GM23338 (cell line): ENCODE data around the gene GPC5. TPM values are rescaled to one million over a fixed set of nuclear protein-coding genes. Genes with fewer than 3 reads are reported as not detected.

Experiments
- ATAC-seq: fragments of 200-7000 bp; cut with Tn5 transposase; 3 replicates; pipeline ENCODE4 v1.9.1; 2020
- DNase-seq: peaks from one replicate; pipeline ENCODE4 v3.0.0-alpha.2; 2015; ENCODE audit warnings: low spot score
- H2AFZ ChIP-seq: fragments of 200-600 bp; sonication (generic); 2 replicates; pipeline ENCODE4 v1.8.0; 2016; ENCODE audit warnings: antibody characterized with exemption, mild to moderate bottlenecking, moderate library complexity
- H3F3A ChIP-seq: fragments of 200-600 bp; sonication (generic); replicated peaks from 2 replicates; pipeline ENCODE4 v1.8.0; 2017; ENCODE audit warnings: antibody characterized with exemption, mixed run types, low read depth
- H3K27ac ChIP-seq: fragments of 200-600 bp; sonication (generic); 2 replicates; pipeline ENCODE4 v1.6.1; 2016; ENCODE audit warnings: low read depth
- H3K27me3 ChIP-seq: fragments of 200-600 bp; sonication (generic); 2 replicates; pipeline ENCODE4 v1.8.0; 2016; ENCODE audit warnings: mild to moderate bottlenecking, mixed run types, moderate library complexity; ENCODE audit not compliant: insufficient read depth
- H3K36me3 ChIP-seq: fragments of 200-600 bp; sonication (generic); 2 replicates; pipeline ENCODE4 v1.8.0; 2016; ENCODE audit warnings: mild to moderate bottlenecking; ENCODE audit not compliant: insufficient read depth
- H3K4me1 ChIP-seq: fragments of 200-600 bp; sonication (generic); 2 replicates; pipeline ENCODE4 v1.8.0; 2016; ENCODE audit warnings: mild to moderate bottlenecking, moderate library complexity; ENCODE audit not compliant: insufficient read depth
- H3K4me2 ChIP-seq: fragments of 200-600 bp; sonication (generic); 2 replicates; pipeline ENCODE4 v1.7.1; 2017; ENCODE audit warnings: mixed run types
- H3K4me3 ChIP-seq: fragments of 200-600 bp; sonication (generic); 2 replicates; pipeline ENCODE4 v1.6.1; 2016; ENCODE audit warnings: mixed run types
- H3K79me2 ChIP-seq: fragments of 200-600 bp; sonication (generic); replicated peaks from 2 replicates; pipeline ENCODE4 v1.8.0; 2017; ENCODE audit warnings: mild to moderate bottlenecking; ENCODE audit not compliant: insufficient read depth
- H3K9me2 ChIP-seq: fragments of 200-600 bp; sonication (generic); 2 replicates; pipeline ENCODE4 v1.8.0; 2017; ENCODE audit not compliant: insufficient read depth
- H4K20me1 ChIP-seq: fragments of 200-600 bp; sonication (generic); replicated peaks from 2 replicates; pipeline ENCODE4 v1.8.0; 2017; ENCODE audit warnings: mild to moderate bottlenecking; ENCODE audit not compliant: insufficient read depth
- H3K27ac Mint-ChIP-seq: 2 replicates; pipeline ENCODE4 v1.8.0; 2020; ENCODE audit warnings: inconsistent platforms, mild to moderate bottlenecking, moderate library complexity, mixed read lengths
- H3K27me3 Mint-ChIP-seq: 3 replicates; pipeline ENCODE4 v1.8.0; 2022; ENCODE audit warnings: low read depth, mild to moderate bottlenecking, moderate library complexity, mixed read lengths, inconsistent platforms; ENCODE audit not compliant: insufficient read depth, poor library complexity
- H3K36me3 Mint-ChIP-seq: 3 replicates; pipeline ENCODE4 v1.8.0; 2021; ENCODE audit warnings: low read depth, mild to moderate bottlenecking, inconsistent platforms, moderate library complexity, mixed read lengths
- H3K4me1 Mint-ChIP-seq: 3 replicates; pipeline ENCODE4 v1.8.0; 2020; ENCODE audit warnings: mild to moderate bottlenecking, inconsistent platforms, mixed read lengths
- H3K4me3 Mint-ChIP-seq: 3 replicates; pipeline ENCODE4 v1.8.0; 2021; ENCODE audit warnings: moderate library complexity, mild to moderate bottlenecking, inconsistent platforms, mixed read lengths
- H3K9me3 Mint-ChIP-seq: 3 replicates; pipeline ENCODE4 v1.8.0; 2020; ENCODE audit warnings: moderate library complexity, mild to moderate bottlenecking, inconsistent platforms, mixed read lengths
- CREB1 ChIP-seq: fragments of 250-450 bp; sonication (Bioruptor Pico); IDR thresholded peaks from 2 replicates; pipeline ENCODE4 v1.5.0; 2020; ENCODE audit warnings: low read depth, mild to moderate bottlenecking, moderate library complexity
- EZH2 ChIP-seq: fragments of 200-600 bp; sonication (generic); IDR thresholded peaks from one replicate; pipeline ENCODE4 v1.8.0; 2017; ENCODE audit warnings: antibody characterized with exemption, mild to moderate bottlenecking, low read depth; ENCODE audit not compliant: unreplicated experiment
- EZH2phosphoT487 ChIP-seq: fragments of 200-600 bp; sonication (generic); IDR thresholded peaks from one replicate; pipeline ENCODE4 v1.8.1; 2018; ENCODE audit warnings: antibody characterized with exemption; ENCODE audit not compliant: unreplicated experiment
- JUNB ChIP-seq: IDR thresholded peaks from one replicate; pipeline ENCODE4 v1.6.1; 2016; ENCODE audit warnings: antibody characterized with exemption; ENCODE audit not compliant: unreplicated experiment
- NANOG ChIP-seq: IDR thresholded peaks from 2 replicates; pipeline ENCODE4 v1.6.1; 2016; ENCODE audit warnings: antibody characterized with exemption, borderline replicate concordance
- POLR2AphosphoS5 ChIP-seq: IDR thresholded peaks from 2 replicates; pipeline ENCODE4 v1.6.1; 2016; ENCODE audit warnings: antibody characterized with exemption, low read depth
- ZNF114 ChIP-seq: fragments of 250-450 bp; sonication (Bioruptor Pico); IDR thresholded peaks from 2 replicates; pipeline ENCODE4 v1.5.0; 2020; ENCODE audit warnings: mild to moderate bottlenecking, moderate library complexity
- ZNF331 ChIP-seq: fragments of 250-450 bp; sonication (Bioruptor Pico); IDR thresholded peaks from 2 replicates; pipeline ENCODE4 v1.5.0; 2020; ENCODE audit warnings: low read depth, mild to moderate bottlenecking, moderate library complexity
- polyA plus RNA-seq: library from polyadenylated mRNA; unstranded; fragments of >200 nt; fragmentation: Nextera tagmentation; extraction: Ambion mirVana; gene quantifications from 2 replicates; pipeline ENCODE4 v1.2.1, GENCODE V29; 2016
- total RNA-seq: library from RNA; depleted of rRNA; stranded (reverse); fragments of >200 nt; shearing (Covaris generic); gene quantifications from 2 replicates; pipeline ENCODE4 v1.2.3, GENCODE V29; 2014
- TF ChIP-seq, protein P1 (sequence below): IDR thresholded peaks from one replicate; pipeline ENCODE4 v1.6.1; 2018; ENCODE audit warnings: antibody characterized with exemption; ENCODE audit not compliant: unreplicated experiment
- TF ChIP-seq, protein P2 (sequence below), 2 experiments: fragments of 200-600 bp in 1 of 2; sonication (generic) in 1 of 2; conservative IDR thresholded peaks; 2 replicates each; pipeline versions ENCODE4 v1.5.1 to v1.6.1; 2016 to 2017; ENCODE audit warnings: antibody characterized with exemption in 2 of 2, low read depth in 2 of 2, mild to moderate bottlenecking in 2 of 2, moderate library complexity in 1 of 2
- TF ChIP-seq, protein P3 (sequence below): fragments of 250-450 bp; sonication (Bioruptor Pico); IDR thresholded peaks from 2 replicates; pipeline ENCODE4 v1.5.0; 2020; ENCODE audit warnings: mild to moderate bottlenecking, moderate library complexity
- TF ChIP-seq, protein P4 (sequence below): IDR thresholded peaks from 2 replicates; pipeline ENCODE4 v1.6.1; 2016; ENCODE audit warnings: antibody characterized with exemption

The GPC5 gene
- total and polyA plus RNA-seq, 2 experiments from 2014 or later = 0.95 to 1.1 TPM

DNA sequence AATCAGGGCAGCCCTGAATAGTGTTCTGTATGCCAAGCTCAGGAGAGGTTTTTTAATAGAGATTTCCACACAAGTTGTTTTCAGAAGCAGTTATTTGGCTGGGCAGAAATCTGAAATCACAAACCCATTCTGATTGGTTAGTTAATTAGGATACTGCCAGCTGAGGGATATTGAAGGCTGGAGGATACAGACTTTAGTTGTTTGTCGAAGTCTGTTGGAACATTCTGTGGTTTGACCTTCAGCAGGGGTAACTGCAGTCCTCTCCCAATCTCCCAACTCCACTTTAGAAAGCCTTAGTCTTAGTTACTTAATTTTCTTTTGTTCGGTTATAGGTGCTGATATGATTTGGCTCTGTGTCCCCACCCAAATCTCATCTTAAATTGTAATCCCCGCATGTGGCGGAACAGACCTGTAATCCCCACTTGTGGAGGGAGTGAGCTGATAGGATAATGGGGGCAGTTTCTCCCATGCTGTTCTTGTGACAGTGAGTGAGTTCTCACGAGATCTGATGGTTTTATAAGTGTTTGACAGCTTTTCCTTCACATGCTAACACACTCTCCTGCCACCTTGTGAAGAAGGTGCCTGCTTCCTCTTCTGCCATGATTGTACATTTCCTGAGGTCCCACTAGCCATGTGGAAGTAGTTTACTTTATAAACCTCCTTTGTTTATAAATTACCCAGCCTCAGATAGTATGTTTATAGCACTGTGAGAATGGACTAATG, 169.2 kb downstream of the GPC5 start (continued):
- no peak for TF ChIP-seq ZNF114
- no peak for TF ChIP-seq NANOG
- TF ChIP-seq ZNF331 (CRISPR knock-in tag) = no peak
- no peak for TF ChIP-seq JUNB

DNA sequence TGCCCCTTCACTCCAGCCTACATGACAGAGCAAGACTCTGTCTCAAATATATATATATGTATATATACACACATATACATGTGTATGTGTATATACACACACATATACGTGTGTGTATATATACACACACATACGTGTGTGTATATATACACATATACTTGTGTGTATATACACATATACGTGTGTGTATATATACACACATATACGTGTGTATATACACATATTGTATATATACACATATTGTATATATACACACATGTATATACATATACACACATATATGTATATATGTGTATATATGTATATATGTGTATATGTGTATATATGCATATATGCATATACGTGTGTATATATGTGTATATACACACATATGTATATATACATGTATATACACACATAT, 173.3 kb downstream of the GPC5 start:
- no peak overlapping the region for H3K4me3 ChIP-seq
- no peaks in the 10 kb centered on the region for H3K27me3 ChIP-seq
- H2AFZ ChIP-seq = no peak overlapping the region
- no peaks in the 10 kb centered on the region for H4K20me1 ChIP-seq
- no peaks in the 10 kb centered on the region for H3K4me1 ChIP-seq
- no peaks in the 10 kb centered on the region for H3K4me1 Mint-ChIP-seq
- no peak overlapping the region for H3K27ac ChIP-seq
- H3K4me3 Mint-ChIP-seq = no peak overlapping the region
- H3K27me3 Mint-ChIP-seq = no peaks in the 10 kb centered on the region
- no peaks in the 10 kb centered on the region for H3K36me3 ChIP-seq
- DNase-seq (no peak), ATAC-seq (no peak)
- no peaks in the 10 kb centered on the region for H3K9me3 Mint-ChIP-seq
- no peaks in the 10 kb centered on the region for H3K9me2 ChIP-seq
- H3K79me2 ChIP-seq = no peaks in the 10 kb centered on the region
- H3F3A ChIP-seq = no peaks in the 10 kb centered on the region
- H3K27ac Mint-ChIP-seq = no peak overlapping the region
- H3K4me2 ChIP-seq = no peak overlapping the region
- H3K36me3 Mint-ChIP-seq = no peaks in the 10 kb centered on the region
- TF ChIP-seq ZNF114 (no peak), ZNF331 (CRISPR knock-in tag) (no peak), JUNB (no peak), EZH2phosphoT487 (no peak), NANOG (no peak), CREB1 (CRISPR knock-in tag) (no peak), POLR2AphosphoS5 (no peak), EZH2 (no peak)
- TF ChIP-seq, protein P1, sequence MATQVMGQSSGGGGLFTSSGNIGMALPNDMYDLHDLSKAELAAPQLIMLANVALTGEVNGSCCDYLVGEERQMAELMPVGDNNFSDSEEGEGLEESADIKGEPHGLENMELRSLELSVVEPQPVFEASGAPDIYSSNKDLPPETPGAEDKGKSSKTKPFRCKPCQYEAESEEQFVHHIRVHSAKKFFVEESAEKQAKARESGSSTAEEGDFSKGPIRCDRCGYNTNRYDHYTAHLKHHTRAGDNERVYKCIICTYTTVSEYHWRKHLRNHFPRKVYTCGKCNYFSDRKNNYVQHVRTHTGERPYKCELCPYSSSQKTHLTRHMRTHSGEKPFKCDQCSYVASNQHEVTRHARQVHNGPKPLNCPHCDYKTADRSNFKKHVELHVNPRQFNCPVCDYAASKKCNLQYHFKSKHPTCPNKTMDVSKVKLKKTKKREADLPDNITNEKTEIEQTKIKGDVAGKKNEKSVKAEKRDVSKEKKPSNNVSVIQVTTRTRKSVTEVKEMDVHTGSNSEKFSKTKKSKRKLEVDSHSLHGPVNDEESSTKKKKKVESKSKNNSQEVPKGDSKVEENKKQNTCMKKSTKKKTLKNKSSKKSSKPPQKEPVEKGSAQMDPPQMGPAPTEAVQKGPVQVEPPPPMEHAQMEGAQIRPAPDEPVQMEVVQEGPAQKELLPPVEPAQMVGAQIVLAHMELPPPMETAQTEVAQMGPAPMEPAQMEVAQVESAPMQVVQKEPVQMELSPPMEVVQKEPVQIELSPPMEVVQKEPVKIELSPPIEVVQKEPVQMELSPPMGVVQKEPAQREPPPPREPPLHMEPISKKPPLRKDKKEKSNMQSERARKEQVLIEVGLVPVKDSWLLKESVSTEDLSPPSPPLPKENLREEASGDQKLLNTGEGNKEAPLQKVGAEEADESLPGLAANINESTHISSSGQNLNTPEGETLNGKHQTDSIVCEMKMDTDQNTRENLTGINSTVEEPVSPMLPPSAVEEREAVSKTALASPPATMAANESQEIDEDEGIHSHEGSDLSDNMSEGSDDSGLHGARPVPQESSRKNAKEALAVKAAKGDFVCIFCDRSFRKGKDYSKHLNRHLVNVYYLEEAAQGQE = no peak
- TF ChIP-seq, protein P2, sequence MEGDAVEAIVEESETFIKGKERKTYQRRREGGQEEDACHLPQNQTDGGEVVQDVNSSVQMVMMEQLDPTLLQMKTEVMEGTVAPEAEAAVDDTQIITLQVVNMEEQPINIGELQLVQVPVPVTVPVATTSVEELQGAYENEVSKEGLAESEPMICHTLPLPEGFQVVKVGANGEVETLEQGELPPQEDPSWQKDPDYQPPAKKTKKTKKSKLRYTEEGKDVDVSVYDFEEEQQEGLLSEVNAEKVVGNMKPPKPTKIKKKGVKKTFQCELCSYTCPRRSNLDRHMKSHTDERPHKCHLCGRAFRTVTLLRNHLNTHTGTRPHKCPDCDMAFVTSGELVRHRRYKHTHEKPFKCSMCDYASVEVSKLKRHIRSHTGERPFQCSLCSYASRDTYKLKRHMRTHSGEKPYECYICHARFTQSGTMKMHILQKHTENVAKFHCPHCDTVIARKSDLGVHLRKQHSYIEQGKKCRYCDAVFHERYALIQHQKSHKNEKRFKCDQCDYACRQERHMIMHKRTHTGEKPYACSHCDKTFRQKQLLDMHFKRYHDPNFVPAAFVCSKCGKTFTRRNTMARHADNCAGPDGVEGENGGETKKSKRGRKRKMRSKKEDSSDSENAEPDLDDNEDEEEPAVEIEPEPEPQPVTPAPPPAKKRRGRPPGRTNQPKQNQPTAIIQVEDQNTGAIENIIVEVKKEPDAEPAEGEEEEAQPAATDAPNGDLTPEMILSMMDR (conservative IDR thresholded peaks at IDR 0.05; ENCODE audit: low read depth in 2 of 2) = no peak
- TF ChIP-seq, protein P3, sequence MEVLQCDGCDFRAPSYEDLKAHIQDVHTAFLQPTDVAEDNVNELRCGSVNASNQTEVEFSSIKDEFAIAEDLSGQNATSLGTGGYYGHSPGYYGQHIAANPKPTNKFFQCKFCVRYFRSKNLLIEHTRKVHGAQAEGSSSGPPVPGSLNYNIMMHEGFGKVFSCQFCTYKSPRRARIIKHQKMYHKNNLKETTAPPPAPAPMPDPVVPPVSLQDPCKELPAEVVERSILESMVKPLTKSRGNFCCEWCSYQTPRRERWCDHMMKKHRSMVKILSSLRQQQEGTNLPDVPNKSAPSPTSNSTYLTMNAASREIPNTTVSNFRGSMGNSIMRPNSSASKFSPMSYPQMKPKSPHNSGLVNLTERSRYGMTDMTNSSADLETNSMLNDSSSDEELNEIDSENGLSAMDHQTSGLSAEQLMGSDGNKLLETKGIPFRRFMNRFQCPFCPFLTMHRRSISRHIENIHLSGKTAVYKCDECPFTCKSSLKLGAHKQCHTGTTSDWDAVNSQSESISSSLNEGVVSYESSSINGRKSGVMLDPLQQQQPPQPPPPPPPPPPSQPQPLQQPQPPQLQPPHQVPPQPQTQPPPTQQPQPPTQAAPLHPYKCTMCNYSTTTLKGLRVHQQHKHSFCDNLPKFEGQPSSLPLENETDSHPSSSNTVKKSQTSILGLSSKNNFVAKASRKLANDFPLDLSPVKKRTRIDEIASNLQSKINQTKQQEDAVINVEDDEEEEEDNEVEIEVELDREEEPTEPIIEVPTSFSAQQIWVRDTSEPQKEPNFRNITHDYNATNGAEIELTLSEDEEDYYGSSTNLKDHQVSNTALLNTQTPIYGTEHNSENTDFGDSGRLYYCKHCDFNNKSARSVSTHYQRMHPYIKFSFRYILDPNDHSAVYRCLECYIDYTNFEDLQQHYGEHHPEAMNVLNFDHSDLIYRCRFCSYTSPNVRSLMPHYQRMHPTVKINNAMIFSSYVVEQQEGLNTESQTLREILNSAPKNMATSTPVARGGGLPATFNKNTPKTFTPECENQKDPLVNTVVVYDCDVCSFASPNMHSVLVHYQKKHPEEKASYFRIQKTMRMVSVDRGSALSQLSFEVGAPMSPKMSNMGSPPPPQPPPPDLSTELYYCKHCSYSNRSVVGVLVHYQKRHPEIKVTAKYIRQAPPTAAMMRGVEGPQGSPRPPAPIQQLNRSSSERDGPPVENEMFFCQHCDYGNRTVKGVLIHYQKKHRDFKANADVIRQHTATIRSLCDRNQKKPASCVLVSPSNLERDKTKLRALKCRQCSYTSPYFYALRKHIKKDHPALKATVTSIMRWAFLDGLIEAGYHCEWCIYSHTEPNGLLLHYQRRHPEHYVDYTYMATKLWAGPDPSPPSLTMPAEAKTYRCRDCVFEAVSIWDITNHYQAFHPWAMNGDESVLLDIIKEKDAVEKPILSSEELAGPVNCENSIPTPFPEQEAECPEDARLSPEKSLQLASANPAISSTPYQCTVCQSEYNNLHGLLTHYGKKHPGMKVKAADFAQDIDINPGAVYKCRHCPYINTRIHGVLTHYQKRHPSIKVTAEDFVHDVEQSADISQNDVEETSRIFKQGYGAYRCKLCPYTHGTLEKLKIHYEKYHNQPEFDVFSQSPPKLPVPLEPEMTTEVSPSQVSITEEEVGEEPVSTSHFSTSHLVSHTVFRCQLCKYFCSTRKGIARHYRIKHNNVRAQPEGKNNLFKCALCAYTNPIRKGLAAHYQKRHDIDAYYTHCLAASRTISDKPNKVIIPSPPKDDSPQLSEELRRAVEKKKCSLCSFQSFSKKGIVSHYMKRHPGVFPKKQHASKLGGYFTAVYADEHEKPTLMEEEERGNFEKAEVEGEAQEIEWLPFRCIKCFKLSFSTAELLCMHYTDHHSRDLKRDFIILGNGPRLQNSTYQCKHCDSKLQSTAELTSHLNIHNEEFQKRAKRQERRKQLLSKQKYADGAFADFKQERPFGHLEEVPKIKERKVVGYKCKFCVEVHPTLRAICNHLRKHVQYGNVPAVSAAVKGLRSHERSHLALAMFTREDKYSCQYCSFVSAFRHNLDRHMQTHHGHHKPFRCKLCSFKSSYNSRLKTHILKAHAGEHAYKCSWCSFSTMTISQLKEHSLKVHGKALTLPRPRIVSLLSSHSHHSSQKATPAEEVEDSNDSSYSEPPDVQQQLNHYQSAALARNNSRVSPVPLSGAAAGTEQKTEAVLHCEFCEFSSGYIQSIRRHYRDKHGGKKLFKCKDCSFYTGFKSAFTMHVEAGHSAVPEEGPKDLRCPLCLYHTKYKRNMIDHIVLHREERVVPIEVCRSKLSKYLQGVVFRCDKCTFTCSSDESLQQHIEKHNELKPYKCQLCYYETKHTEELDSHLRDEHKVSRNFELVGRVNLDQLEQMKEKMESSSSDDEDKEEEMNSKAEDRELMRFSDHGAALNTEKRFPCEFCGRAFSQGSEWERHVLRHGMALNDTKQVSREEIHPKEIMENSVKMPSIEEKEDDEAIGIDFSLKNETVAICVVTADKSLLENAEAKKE (CRISPR knock-in tag) = no peak
- TF ChIP-seq, protein P4, sequence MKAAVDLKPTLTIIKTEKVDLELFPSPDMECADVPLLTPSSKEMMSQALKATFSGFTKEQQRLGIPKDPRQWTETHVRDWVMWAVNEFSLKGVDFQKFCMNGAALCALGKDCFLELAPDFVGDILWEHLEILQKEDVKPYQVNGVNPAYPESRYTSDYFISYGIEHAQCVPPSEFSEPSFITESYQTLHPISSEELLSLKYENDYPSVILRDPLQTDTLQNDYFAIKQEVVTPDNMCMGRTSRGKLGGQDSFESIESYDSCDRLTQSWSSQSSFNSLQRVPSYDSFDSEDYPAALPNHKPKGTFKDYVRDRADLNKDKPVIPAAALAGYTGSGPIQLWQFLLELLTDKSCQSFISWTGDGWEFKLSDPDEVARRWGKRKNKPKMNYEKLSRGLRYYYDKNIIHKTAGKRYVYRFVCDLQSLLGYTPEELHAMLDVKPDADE = no peak
